WTC11 (cell line): Measurements from ENCODE around the gene SMIM28. TPM values are rescaled to one million over a fixed set of nuclear protein-coding genes. Genes with fewer than 3 reads are reported as not detected.

Experiments
- ATAC-seq: fragments of 200-7000 bp; cut with Tn5 transposase; 2 replicates; pipeline ENCODE4 v1.10.0; 2021; ENCODE audit warnings: mild to moderate bottlenecking, moderate library complexity
- CTCF ChIA-PET: fragments of 300-600 bp; sonication (Branson Sonifier 250); formaldehyde crosslinking; loops from one replicate; lab custom pipeline; 2021; ENCODE audit warnings: antibody characterized with exemption; lab: Charles Lee
- POLR2A ChIA-PET: fragments of 350-600 bp; sonication (Branson Sonifier 250); formaldehyde crosslinking; loops from one replicate; lab custom pipeline; 2021; ENCODE audit warnings: antibody characterized with exemption; lab: Charles Lee
- DNase-seq: peaks from one replicate; pipeline ENCODE4 v3.0.0; 2021; ENCODE audit warnings: low spot score
- H3K27ac Mint-ChIP-seq: 2 replicates; pipeline ENCODE4 v1.8.0; 2021; ENCODE audit warnings: mixed read lengths
- H3K27me3 Mint-ChIP-seq: 2 replicates; pipeline ENCODE4 v1.8.0; 2021; ENCODE audit warnings: low read depth, mild to moderate bottlenecking, moderate library complexity, mixed read lengths
- H3K36me3 Mint-ChIP-seq: 2 replicates; pipeline ENCODE4 v1.8.0; 2021; ENCODE audit warnings: mixed read lengths
- H3K4me1 Mint-ChIP-seq: 2 replicates; pipeline ENCODE4 v1.8.0; 2022; ENCODE audit warnings: mixed read lengths
- H3K4me3 Mint-ChIP-seq: 2 replicates; pipeline ENCODE4 v1.8.0; 2021; ENCODE audit warnings: mild to moderate bottlenecking, moderate library complexity, mixed read lengths
- H3K9me3 Mint-ChIP-seq: 2 replicates; pipeline ENCODE4 v1.8.0; 2021; ENCODE audit warnings: mixed read lengths
- AFF4 ChIP-seq: sonication (generic); formaldehyde crosslinking; IDR thresholded peaks from 2 replicates; pipeline ENCODE4 v1.8.1; 2023; ENCODE audit warnings: mild to moderate bottlenecking, missing genetic modification reagents, borderline replicate concordance
- ATF1 ChIP-seq: sonication (generic); formaldehyde crosslinking; IDR thresholded peaks from 2 replicates; pipeline ENCODE4 v1.8.1; 2023; ENCODE audit warnings: mild to moderate bottlenecking, moderate library complexity, missing genetic modification reagents
- CTCF ChIP-seq: fragments of 200-600 bp; IDR thresholded peaks from 2 replicates; pipeline ENCODE4 v1.8.0; 2022; ENCODE audit warnings: antibody characterized with exemption
- E2F4 ChIP-seq: sonication (generic); formaldehyde crosslinking; IDR thresholded peaks from 2 replicates; pipeline ENCODE4 v1.8.1; 2022; ENCODE audit warnings: low read depth, mild to moderate bottlenecking, moderate library complexity, missing genetic modification reagents, borderline replicate concordance
- E2F5 ChIP-seq: sonication (generic); formaldehyde crosslinking; IDR thresholded peaks from 2 replicates; pipeline ENCODE4 v1.8.1; 2022; ENCODE audit warnings: mild to moderate bottlenecking, moderate library complexity, missing genetic modification reagents
- ERG ChIP-seq: fragments of 250-450 bp; sonication (Bioruptor Pico); IDR thresholded peaks from 2 replicates; pipeline ENCODE4 v1.8.0; 2021; ENCODE audit warnings: mild to moderate bottlenecking
- FOXP4 ChIP-seq: sonication (generic); formaldehyde crosslinking; IDR thresholded peaks from 2 replicates; pipeline ENCODE4 v1.8.0; 2022; ENCODE audit warnings: mild to moderate bottlenecking, missing genetic modification reagents
- JAZF1 ChIP-seq: fragments of 250-450 bp; sonication (Bioruptor Pico); IDR thresholded peaks from 2 replicates; pipeline ENCODE4 v1.9.0; 2021; ENCODE audit warnings: moderate library complexity, mild to moderate bottlenecking, inconsistent platforms
- MYBL2 ChIP-seq: sonication (generic); formaldehyde crosslinking; IDR thresholded peaks from 2 replicates; pipeline ENCODE4 v1.8.1; 2023; ENCODE audit warnings: mild to moderate bottlenecking, moderate library complexity, missing genetic modification reagents
- NR1H2 ChIP-seq: sonication (generic); formaldehyde crosslinking; IDR thresholded peaks from 2 replicates; pipeline ENCODE4 v1.9.0; 2021; ENCODE audit warnings: mild to moderate bottlenecking, moderate library complexity, missing genetic modification reagents
- ZMAT4 ChIP-seq: fragments of 250-450 bp; sonication (Bioruptor Pico); IDR thresholded peaks from 2 replicates; pipeline ENCODE4 v1.9.0; 2021; ENCODE audit warnings: mild to moderate bottlenecking
- ZNF281 ChIP-seq: sonication (generic); formaldehyde crosslinking; IDR thresholded peaks from 2 replicates; pipeline ENCODE4 v1.8.0; 2023; ENCODE audit warnings: mild to moderate bottlenecking, missing genetic modification reagents
- ZNF416 ChIP-seq: fragments of 250-450 bp; sonication (Bioruptor Pico); IDR thresholded peaks from 2 replicates; pipeline ENCODE4 v1.9.0; 2021; ENCODE audit warnings: mild to moderate bottlenecking, inconsistent platforms
- ZSCAN18 ChIP-seq: fragments of 250-450 bp; sonication (Bioruptor Pico); IDR thresholded peaks from 2 replicates; pipeline ENCODE4 v2.1.2; 2022; ENCODE audit warnings: mild to moderate bottlenecking, moderate library complexity
- total RNA-seq: library from RNA; stranded (reverse); gene quantifications from 3 replicates; pipeline ENCODE4 v1.2.3, GENCODE V29; 2021

Gene SMIM28
- total RNA-seq, 1 experiment from 2014 or later: not detected

- ATAC-seq (no peak), DNase-seq (no peak)
- peaks cover 11% of the 10 kb centered on the region for H3K36me3 Mint-ChIP-seq
- POLR2A ChIA-PET: no interaction called here
- no peak overlapping the region for H3K27ac Mint-ChIP-seq
- peaks cover 9% of the 10 kb centered on the region; the same call in 1 of the 2 replicates for H3K4me1 Mint-ChIP-seq
- H3K27me3 Mint-ChIP-seq: no peaks in the 10 kb centered on the region
- CTCF ChIA-PET: interaction anchor here (0.6 to 2.7 kb wide), 5 partner anchors 53 to 164 kb away, joined by 3 to 29 read pairs (median 4); no protein-coding TSS in a partner anchor
- TF ChIP-seq ZNF416 (CRISPR knock-in tag): no peak
- TF ChIP-seq ERG (CRISPR knock-in tag): no peak
- H3K4me3 Mint-ChIP-seq: no peak overlapping the region
- no peaks in the 10 kb centered on the region for H3K9me3 Mint-ChIP-seq
Observed at GRCh38 chr6:138429761-138430160, 52.1 kb downstream of the SMIM28 start.

GRCh38 chr6:138430361-138431145 lies 52.8 kb downstream of the SMIM28 start:
- no peak overlapping the region for H3K27ac Mint-ChIP-seq
- no peaks in the 10 kb centered on the region for H3K27me3 Mint-ChIP-seq
- H3K36me3 Mint-ChIP-seq: peaks cover 11% of the 10 kb centered on the region
- TF ChIP-seq ZNF281 (CRISPR knock-in tag) (no peak), MYBL2 (CRISPR knock-in tag) (no peak), CTCF (no peak), AFF4 (CRISPR knock-in tag) (no peak), NR1H2 (CRISPR knock-in tag) (no peak), JAZF1 (CRISPR knock-in tag) (no peak), ZSCAN18 (CRISPR knock-in tag) (no peak), FOXP4 (CRISPR knock-in tag) (no peak), E2F5 (no peak), ZMAT4 (no peak), ATF1 (no peak), E2F4 (CRISPR knock-in tag) (no peak)
- TF ChIP-seq, all 79 proteins: peak for 0
- ChIA-PET CTCF (interaction anchor here (1.0 to 2.7 kb wide), 6 partner anchors 12 to 163 kb away, joined by 3 to 29 read pairs (median 4); no protein-coding TSS in a partner anchor), POLR2A (interaction anchor here (0.8 kb wide), 1 partner anchor 16 kb away, joined by 3 read pairs; no protein-coding TSS in a partner anchor)
- H3K4me1 Mint-ChIP-seq: peaks cover 9% of the 10 kb centered on the region; the same call in 1 of the 2 replicates
- no peaks in the 10 kb centered on the region for H3K9me3 Mint-ChIP-seq
- H3K4me3 Mint-ChIP-seq: no peak overlapping the region
- DNase-seq (no peak), ATAC-seq (no peak)
